Lung (tissue), 12 donors: ENCODE results near the gene RND3. TPM values are rescaled to one million over a fixed set of nuclear protein-coding genes. Genes with fewer than 3 reads are reported as not detected.

Source experiments
- ATAC-seq: fragments of 200-7000 bp; cut with Tn5 transposase; one replicate; pipeline ENCODE4 v1.9.1; 2020; ENCODE audit warnings: moderate number of reproducible peaks; ENCODE audit not compliant: insufficient read depth, low FRiP score
- DNase-seq, 3 donors: peaks; one replicate each; pipeline ENCODE4 v3.0.0-alpha.2; 2013 to 2017
- H3K27ac ChIP-seq, 2 donors: one replicate each; pipeline ENCODE4 v1.5.1; 2013; ENCODE audit warnings: mild to moderate bottlenecking in 2 of 2, moderate library complexity in 2 of 2, control low read depth in 1 of 2, inconsistent platforms in 1 of 2, low read depth in 1 of 2, low read length in 1 of 2
- H3K27me3 ChIP-seq, 3 donors: one replicate each; pipeline ENCODE4 v1.5.1; 2013; ENCODE audit warnings: low read length in 2 of 3; ENCODE audit not compliant: control insufficient read depth in 3 of 3, insufficient read depth in 3 of 3
- H3K36me3 ChIP-seq, 4 donors: one replicate each; pipeline ENCODE4 v1.5.1; 2013; ENCODE audit warnings: low read length in 4 of 4, mild to moderate bottlenecking in 1 of 4, moderate library complexity in 1 of 4; ENCODE audit not compliant: control insufficient read depth in 4 of 4, insufficient read depth in 4 of 4
- H3K4me1 ChIP-seq, 5 donors: one replicate each; pipeline ENCODE4 v1.5.1; 2013; ENCODE audit warnings: low read length in 5 of 5, mild to moderate bottlenecking in 2 of 5, moderate library complexity in 1 of 5; ENCODE audit not compliant: control insufficient read depth in 5 of 5, insufficient read depth in 5 of 5
- H3K4me3 ChIP-seq: one replicate; pipeline ENCODE4 v1.5.1; 2013; ENCODE audit warnings: mild to moderate bottlenecking, control low read depth, moderate library complexity
- H3K9ac ChIP-seq, 2 donors: one replicate each; pipeline ENCODE4 v1.5.1; 2013; ENCODE audit warnings: low read length in 2 of 2, control low read depth in 1 of 2; ENCODE audit not compliant: insufficient read depth in 1 of 2
- H3K9me3 ChIP-seq, 4 donors: one replicate each; pipeline ENCODE4 v1.5.1; 2013; ENCODE audit warnings: low read length in 3 of 4, mild to moderate bottlenecking in 1 of 4, moderate library complexity in 1 of 4; ENCODE audit not compliant: control insufficient read depth in 4 of 4, insufficient read depth in 3 of 4
- CTCF ChIP-seq: IDR thresholded peaks from 2 replicates; pipeline ENCODE4 v1.5.1; 2012; ENCODE audit warnings: mild to moderate bottlenecking; ENCODE audit errors: control extremely low read depth, extremely low read depth
- WGBS, 2 donors: extraction: QIAGEN DNeasy Blood & Tissue Kit; methylation state at CpG; one replicate each; pipeline ENCODE4 v1.1.7; 2013; 5-methylcytosine and 5-hydroxymethylcytosine counted together
- polyA plus RNA-seq, 2 donors: library from polyadenylated mRNA; stranded (reverse); fragments of 200-250 nt; gene quantifications; one replicate each; pipeline ENCODE4 v1.2.1, GENCODE V29; 2013
- total RNA-seq, 2 donors: library from RNA; depleted of rRNA in 1 of 2; stranded (reverse); fragments of >200 nt in 1 of 2; gene quantifications; one replicate each; pipeline ENCODE4 v1.2.1, GENCODE V29; 2014 to 2021
- donor health status: control.
- donor health status: control.
- donor health status: Bipolar disorder and iron deficiency.
- donor health status: healthy.
- donor health status: DM: yes; HTN: yes; CAD: no.

Gene RND3
- total and polyA plus RNA-seq, 4 donors, result 23.5 to 43.7 (median 33.4) TPM

GRCh38 chr2:150476286-150476685 lies 11.2 kb downstream of the RND3 start:
- Histone ChIP-seq H3K9me3 (no peaks in the 10 kb centered on the region), H3K4me1 (peaks cover 7 to 72% (median 33%) of the 10 kb centered on the region in 5 donors), H3K4me3 (no peak overlapping the region), H3K27me3 (no peaks in the 10 kb centered on the region), H3K27ac (peak overlapping the region; percentile 47 to 49), H3K36me3 (peaks cover 0 to 31% (median 10%) of the 10 kb centered on the region in 4 donors), H3K9ac (no peak overlapping the region)
- no peak for TF ChIP-seq CTCF
- DNase-seq (peak; percentile 52 to 77 (median 75)), ATAC-seq (no peak)
- 45 to 48% methylated on average over 4 of the region's 4 CpGs for WGBS, 2 donors

DNA sequence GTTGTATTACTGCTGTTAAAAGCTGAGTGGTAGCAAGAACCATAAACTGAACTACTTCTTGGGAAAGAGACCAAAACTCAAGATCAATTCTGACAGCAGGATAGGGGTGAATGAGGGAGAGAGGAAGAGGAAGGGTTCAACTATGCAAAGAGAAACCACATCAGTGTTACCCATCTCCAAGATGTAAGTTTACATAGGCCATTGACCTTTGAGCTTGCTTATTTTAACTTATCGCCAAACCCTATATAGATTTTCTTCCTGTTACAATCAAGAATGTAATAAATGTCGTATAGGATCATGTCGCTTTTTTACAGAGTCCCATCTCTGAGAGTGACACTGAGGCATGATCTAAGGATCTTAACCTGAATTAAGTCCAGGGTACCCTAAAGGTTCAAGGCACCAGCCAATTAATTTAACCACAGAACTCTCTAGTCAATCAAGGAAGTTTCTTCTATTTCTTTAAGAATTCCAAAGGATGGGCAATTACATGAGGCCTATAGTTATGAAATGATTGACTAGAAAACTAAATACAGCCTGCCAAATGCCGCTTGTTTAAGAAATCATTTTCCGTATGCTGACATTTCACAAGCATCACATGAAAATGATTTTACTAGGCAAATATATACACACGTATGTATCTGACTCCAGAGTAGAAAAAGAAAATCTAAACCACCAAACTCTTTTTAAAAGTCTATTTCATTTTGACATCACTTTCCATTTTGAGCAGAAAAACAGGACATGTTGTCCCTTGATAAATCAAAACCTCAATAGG lies 11.8 kb downstream of the RND3 start:
- peaks cover 0 to 37% (median 11%) of the 10 kb centered on the region in 4 donors for H3K36me3 ChIP-seq
- no peak overlapping the region for H3K4me3 ChIP-seq
- ATAC-seq (no peak), DNase-seq (no peak)
- WGBS, 2 donors, result 79 to 85% methylated on average over 6 of the region's 6 CpGs
- H3K9ac ChIP-seq, result no peak overlapping the region
- H3K4me1 ChIP-seq, result peaks cover 7 to 72% (median 33%) of the 10 kb centered on the region in 5 donors
- peak overlapping the region in 1 of 2 donors; percentile 69 for H3K27ac ChIP-seq
- H3K27me3 ChIP-seq, result no peaks in the 10 kb centered on the region
- no peak for TF ChIP-seq CTCF
- H3K9me3 ChIP-seq, result no peaks in the 10 kb centered on the region

GRCh38 chr2:150474326-150475074 lies 13.0 kb downstream of the RND3 start:
- H3K4me3 ChIP-seq, result no peak overlapping the region
- peak overlapping the region in 1 of 2 donors; percentile 69 for H3K27ac ChIP-seq
- H3K9ac ChIP-seq, result no peak overlapping the region

More at GRCh38 chr2:150474326-150475074, 13.0 kb downstream of the RND3 start:
- no peak for ATAC-seq
- TF ChIP-seq CTCF, result no peak
- Histone ChIP-seq H3K27me3 (no peaks in the 10 kb centered on the region), H3K9me3 (no peaks in the 10 kb centered on the region), H3K36me3 (peaks cover 0 to 45% (median 19%) of the 10 kb centered on the region in 4 donors), H3K4me1 (peaks cover 7 to 62% (median 27%) of the 10 kb centered on the region in 5 donors)
- DNase-seq, result no peak
- 85 to 88% methylated on average over 4 of the region's 4 CpGs for WGBS, 2 donors
